H1 (cell line): ENCODE results near the gene LRRC26.
A peak's percentile ranks its signal among the peaks of the same experiment; 100 is the strongest.

Source experiments
- ASH2L ChIP-seq: fragments of 200-600, 300-600 bp; sonication (generic); IDR thresholded peaks from one replicate; pipeline ENCODE4 v1.7.1; 2017; ENCODE audit warnings: low read length
- CTCF ChIP-seq, 3 experiments: IDR thresholded peaks; 1 replicate in 2 of 3; 2 replicates in 1 of 3; pipeline versions ENCODE4 v1.5.1 to v1.6.1; 2011; ENCODE audit warnings: low read length in 3 of 3, mild to moderate bottlenecking in 3 of 3, inconsistent platforms in 2 of 3, low read depth in 1 of 3, moderate library complexity in 1 of 3; ENCODE audit not compliant: insufficient read depth in 1 of 3; ENCODE audit errors: control extremely low read depth in 1 of 3
- GABPA ChIP-seq: IDR thresholded peaks from 2 replicates; pipeline ENCODE4 v1.6.1; 2011; ENCODE audit warnings: mild to moderate bottlenecking, low read length, moderate library complexity, borderline replicate concordance; ENCODE audit not compliant: insufficient read depth
- JUN ChIP-seq: IDR thresholded peaks from 2 replicates; pipeline ENCODE4 v1.6.1; 2011; ENCODE audit warnings: low read depth, mild to moderate bottlenecking, improper control_type of control experiment, low read length
- POLR2A ChIP-seq, 2 experiments: IDR thresholded peaks; 1 replicate in 1 of 2; 2 replicates in 1 of 2; pipeline ENCODE4 v1.6.1; 2011; ENCODE audit warnings: low read depth in 2 of 2, low read length in 2 of 2, mild to moderate bottlenecking in 2 of 2; ENCODE audit errors: control extremely low read depth in 1 of 2
- RAD21 ChIP-seq, 2 experiments: IDR thresholded peaks in 1 of 2; conservative IDR thresholded peaks in 1 of 2; 2 replicates each; pipeline ENCODE4 v1.6.1; 2011; ENCODE audit warnings: low read depth in 2 of 2, low read length in 2 of 2, improper control_type of control experiment in 1 of 2, inconsistent platforms in 1 of 2, mild to moderate bottlenecking in 1 of 2, moderate library complexity in 1 of 2
- RFX5 ChIP-seq: IDR thresholded peaks from 2 replicates; pipeline ENCODE4 v1.6.1; 2011; ENCODE audit warnings: low read depth, low read length, improper control_type of control experiment, borderline replicate concordance
- SIN3A ChIP-seq, 2 experiments: IDR thresholded peaks in 1 of 2; conservative IDR thresholded peaks in 1 of 2; 2 replicates each; pipeline ENCODE4 v1.6.1; 2011 to 2012; ENCODE audit warnings: low read length in 2 of 2, improper control_type of control experiment in 1 of 2, low read depth in 1 of 2, mild to moderate bottlenecking in 1 of 2
- SRF ChIP-seq: IDR thresholded peaks from 2 replicates; pipeline ENCODE4 v1.6.1; 2011; ENCODE audit warnings: mild to moderate bottlenecking, low read depth, low read length, moderate library complexity
- TAF1 ChIP-seq: IDR thresholded peaks from 2 replicates; pipeline ENCODE4 v1.6.1; 2011; ENCODE audit warnings: mild to moderate bottlenecking, low read depth, low read length

DNA sequence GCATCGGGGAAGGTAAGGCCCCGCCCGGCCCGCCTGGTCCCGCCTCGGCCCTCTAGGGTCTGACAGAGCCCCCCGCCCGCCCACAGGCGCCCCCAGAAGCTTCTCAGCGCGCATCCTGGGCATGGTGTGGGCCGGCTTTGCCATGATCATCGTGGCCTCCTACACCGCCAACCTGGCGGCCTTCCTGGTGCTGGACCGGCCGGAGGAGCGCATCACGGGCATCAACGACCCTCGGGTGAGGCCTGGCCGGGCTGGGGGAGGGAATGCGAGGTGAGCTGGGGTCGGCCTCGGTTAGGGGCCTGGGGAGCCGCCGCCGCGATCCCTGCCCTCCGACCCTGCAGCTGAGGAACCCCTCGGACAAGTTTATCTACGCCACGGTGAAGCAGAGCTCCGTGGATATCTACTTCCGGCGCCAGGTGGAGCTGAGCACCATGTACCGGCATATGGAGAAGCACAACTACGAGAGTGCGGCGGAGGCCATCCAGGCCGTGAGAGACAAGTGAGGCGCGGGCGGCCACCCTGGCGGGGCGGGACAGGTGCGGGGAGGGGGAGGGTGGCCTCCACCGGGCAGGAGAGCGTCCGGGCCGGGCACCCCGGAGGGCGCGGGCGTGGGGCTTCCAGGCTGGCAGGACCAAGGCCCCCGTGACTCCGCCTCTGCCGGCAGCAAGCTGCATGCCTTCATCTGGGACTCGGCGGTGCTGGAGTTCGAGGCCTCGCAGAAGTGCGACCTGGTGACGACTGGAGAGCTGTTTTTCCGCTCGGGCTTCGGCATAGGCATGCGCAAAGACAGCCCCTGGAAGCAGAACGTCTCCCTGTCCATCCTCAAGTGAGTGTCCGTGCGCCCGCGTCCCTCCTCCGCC lies 7.1 kb downstream of the LRRC26 start:
- TF ChIP-seq CTCF (IDR thresholded peaks at IDR 0.05; ENCODE audit: control extremely low read depth in 1 of 3, insufficient read depth in 1 of 3, low read depth in 1 of 3, low read length in 3 of 3), result peak in 1 of 3 experiments; percentile 3; a peak in 1 of 4 replicates
- no peak for TF ChIP-seq SRF
- no peak for TF ChIP-seq POLR2A (IDR thresholded peaks at IDR 0.05; ENCODE audit: control extremely low read depth in 1 of 2, low read depth in 2 of 2, low read length in 2 of 2)
- no peak for TF ChIP-seq TAF1
- TF ChIP-seq SIN3A (conservative IDR thresholded peaks at IDR 0.05 in 1 of 2, IDR thresholded peaks at IDR 0.05 in 1 of 2; ENCODE audit: low read depth in 1 of 2, low read length in 2 of 2), result no peak
- no peak; a peak in 1 of 4 replicates for TF ChIP-seq RAD21 (IDR thresholded peaks at IDR 0.05 in 1 of 2, conservative IDR thresholded peaks at IDR 0.05 in 1 of 2; ENCODE audit: low read depth in 2 of 2, low read length in 2 of 2)
- no peak for TF ChIP-seq RFX5
- TF ChIP-seq JUN, result no peak
- TF ChIP-seq ASH2L, result peak; percentile 29
- TF ChIP-seq GABPA, result 0 out of 2 replicates have a peak, but pooled peaks have one; percentile 18
